ENCODE measurements around the gene IL16.

- TF ChIP-seq CTCF (IDR thresholded peaks at IDR 0.05) (no peak), POLR2A (IDR thresholded peaks at IDR 0.05) (no peak)
Observed at GRCh38 chr15:81182031-81182755, 14.5 kb upstream of the IL16 start.
